NT2/D1 (cell line): ENCODE measurements around the gene SMAD5.

ENCODE experiments used
- DNase-seq: peaks from one replicate; pipeline ENCODE4 v3.0.0-alpha.2; 2011; ENCODE audit warnings: low read depth, low spot score
- H3K27me3 ChIP-seq: 2 replicates; pipeline ENCODE4 v1.6.0; 2011; ENCODE audit warnings: mild to moderate bottlenecking; ENCODE audit not compliant: insufficient read length, insufficient read depth
- H3K36me3 ChIP-seq: 2 replicates; pipeline ENCODE4 v1.6.1; 2011; ENCODE audit warnings: mild to moderate bottlenecking, low read length, mixed read lengths; ENCODE audit not compliant: insufficient read depth, insufficient read length
- H3K4me1 ChIP-seq: 2 replicates; pipeline ENCODE4 v1.5.1; 2011; ENCODE audit not compliant: insufficient read depth, insufficient read length
- H3K4me3 ChIP-seq: 2 replicates; pipeline ENCODE4 v1.5.1; 2011; ENCODE audit warnings: low read depth; ENCODE audit not compliant: insufficient read length
- H3K9ac ChIP-seq: 2 replicates; pipeline ENCODE4 v1.6.0; 2011; ENCODE audit warnings: low read depth; ENCODE audit not compliant: insufficient read length
- H3K9me3 ChIP-seq: 2 replicates; pipeline ENCODE4 v1.5.1; 2011; ENCODE audit warnings: mild to moderate bottlenecking, low read length; ENCODE audit not compliant: insufficient read depth
- SUZ12 ChIP-seq: IDR thresholded peaks from 2 replicates; pipeline ENCODE4 v1.6.1; 2011; ENCODE audit not compliant: insufficient read length, insufficient read depth; ENCODE audit errors: extremely low read depth
- YY1 ChIP-seq: IDR thresholded peaks from 2 replicates; pipeline ENCODE4 v1.6.1; 2011; ENCODE audit not compliant: insufficient read length, insufficient read depth
- ZNF274 ChIP-seq: IDR thresholded peaks from 2 replicates; pipeline ENCODE4 v1.6.1; 2011; ENCODE audit warnings: mild to moderate bottlenecking, low read depth, low read length

The SMAD5 gene

GRCh38 chr5:136132557-136133221 lies at the start of gene SMAD5:
Gene SMAD5 (plus strand): TSS chr5:136132845. CDS start chr5:136153761, 20,916 bp downstream.
- TF ChIP-seq ZNF274 (no peak), YY1 (no peak), SUZ12 (no peak)
- Histone ChIP-seq H3K27me3 (no peaks in the 10 kb centered on the region), H3K4me3 (peak within 1 kb of the TSS; percentile 79), H3K4me1 (no peaks in the 10 kb centered on the region), H3K9me3 (no peaks in the 10 kb centered on the region), H3K9ac (peak within 1 kb of the TSS; percentile 95), H3K36me3 (peaks cover 6% of the 10 kb centered on the region)
- DNase-seq, result peak; percentile 90

GRCh38 chr5:136084698-136085097 lies 47.9 kb upstream of the SMAD5 start:
- Histone ChIP-seq H3K36me3 (no peaks in the 10 kb centered on the region), H3K27me3 (no peaks in the 10 kb centered on the region), H3K4me3 (no peak overlapping the region), H3K9me3 (no peaks in the 10 kb centered on the region), H3K9ac (no peak overlapping the region), H3K4me1 (no peaks in the 10 kb centered on the region)
- no peak for TF ChIP-seq ZNF274
- TF ChIP-seq YY1, result no peak
- TF ChIP-seq SUZ12, result no peak
- no peak for DNase-seq

DNA sequence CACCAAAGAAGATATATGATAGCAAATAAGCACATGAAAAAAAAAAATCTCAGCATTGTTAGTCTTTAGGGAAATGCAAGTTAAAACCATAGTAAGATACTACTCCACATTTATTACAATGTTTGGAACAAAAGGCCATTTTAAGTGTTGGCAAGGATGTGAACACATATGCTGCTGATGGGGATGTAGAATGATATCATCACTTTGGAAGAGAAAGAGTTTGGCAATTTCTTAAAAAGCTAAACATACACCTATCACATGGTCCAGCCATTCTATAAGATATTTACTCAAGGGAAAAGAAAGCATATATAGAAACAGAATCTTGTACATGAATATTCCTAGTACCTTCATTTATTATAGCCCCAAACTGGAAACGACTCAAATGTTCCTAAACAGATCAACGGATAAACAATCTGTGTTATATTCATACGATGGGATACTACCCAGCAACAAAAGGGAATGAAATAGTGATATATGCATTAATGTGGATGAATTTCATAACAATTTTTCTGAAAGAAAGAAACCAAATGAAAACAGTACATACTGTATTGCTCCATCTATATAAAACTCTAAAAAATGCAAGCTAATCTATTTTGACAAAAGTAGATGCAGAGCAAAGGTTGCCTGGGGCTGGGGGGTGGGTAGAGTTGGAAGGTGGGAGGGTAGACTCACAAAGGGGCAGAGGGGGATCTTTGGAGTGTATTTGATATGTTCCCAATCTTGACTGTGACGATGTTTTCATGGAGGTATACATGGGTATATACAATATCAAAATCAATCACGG lies 45.7 kb upstream of the SMAD5 start:
- Histone ChIP-seq H3K9me3 (no peaks in the 10 kb centered on the region), H3K9ac (no peak overlapping the region), H3K4me1 (no peaks in the 10 kb centered on the region), H3K36me3 (no peaks in the 10 kb centered on the region), H3K4me3 (no peak overlapping the region), H3K27me3 (no peaks in the 10 kb centered on the region)
- no peak for DNase-seq
- TF ChIP-seq SUZ12, result no peak

DNA sequence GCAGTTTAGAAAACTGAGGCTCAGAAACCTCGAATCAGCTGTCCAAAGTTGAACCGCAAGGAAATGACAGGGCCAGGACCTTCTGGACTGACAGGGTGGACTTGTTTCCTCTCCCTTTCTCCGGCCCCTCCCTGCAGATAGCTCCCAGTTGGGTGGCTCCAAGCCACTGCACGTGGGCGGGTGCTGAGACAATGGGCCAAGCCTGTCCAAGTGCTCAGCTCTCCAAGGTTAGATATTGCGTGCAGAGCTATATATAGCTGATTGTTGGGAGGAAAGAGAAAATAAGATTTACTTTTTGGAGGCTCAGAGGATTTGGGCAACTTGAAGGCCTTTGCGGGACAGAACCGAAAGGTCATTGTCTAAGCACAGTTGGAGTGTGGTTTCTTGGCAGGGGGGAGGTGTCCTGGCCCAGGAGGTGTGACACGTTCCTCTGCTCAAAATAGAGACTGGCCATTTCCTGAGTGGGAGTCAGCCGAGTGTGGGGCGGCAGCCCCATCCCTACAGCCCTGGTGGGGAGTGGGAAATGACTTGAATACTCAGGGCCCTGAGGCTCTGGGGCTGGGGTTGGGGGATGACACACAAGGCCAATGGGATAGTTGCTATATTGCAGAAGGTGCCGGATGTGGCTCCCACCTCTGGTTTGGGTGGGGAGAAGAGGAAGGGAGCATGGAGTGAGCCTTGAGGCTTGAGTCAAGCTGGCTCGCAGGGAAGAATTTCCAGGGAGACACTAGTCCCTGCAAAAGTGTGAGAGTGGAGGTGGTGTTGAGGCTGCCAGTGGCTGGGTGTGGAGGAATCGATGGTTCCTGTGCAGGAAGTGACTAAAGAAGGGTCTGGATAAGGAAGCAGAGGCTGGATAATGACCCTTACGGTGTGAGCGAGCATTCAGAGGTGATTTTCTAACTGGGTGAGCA lies 44.4 kb upstream of the SMAD5 start:
- Histone ChIP-seq H3K9me3 (no peaks in the 10 kb centered on the region), H3K9ac (no peak overlapping the region), H3K4me1 (no peaks in the 10 kb centered on the region), H3K4me3 (no peak overlapping the region), H3K36me3 (no peaks in the 10 kb centered on the region), H3K27me3 (no peaks in the 10 kb centered on the region)
- DNase-seq, result no peak
- TF ChIP-seq ZNF274 (no peak), YY1 (no peak), SUZ12 (no peak)

DNA sequence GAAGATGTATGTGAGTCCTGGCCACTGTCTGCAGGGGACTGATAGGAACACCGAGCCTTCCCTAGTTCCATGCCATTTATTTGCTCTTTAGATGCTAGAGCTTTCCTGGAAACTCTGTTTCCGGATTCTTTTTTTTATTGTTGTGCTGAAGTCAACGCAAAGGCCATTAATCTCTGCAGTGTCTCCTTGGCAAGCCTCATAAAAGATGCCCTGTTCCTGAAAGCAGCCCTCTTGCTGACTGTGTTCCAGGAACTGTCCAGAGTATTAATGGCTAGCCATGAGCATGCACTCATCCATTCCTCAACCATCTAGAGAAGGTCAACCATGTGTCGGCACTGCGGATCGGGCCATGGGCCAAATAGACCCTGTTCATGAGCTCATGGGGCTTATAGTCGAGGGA lies 42.9 kb upstream of the SMAD5 start:
- TF ChIP-seq SUZ12 (no peak), YY1 (no peak), ZNF274 (no peak)
- no peak overlapping the region for H3K4me3 ChIP-seq
- DNase-seq, result no peak
- H3K4me1 ChIP-seq, result no peaks in the 10 kb centered on the region
- no peaks in the 10 kb centered on the region for H3K27me3 ChIP-seq
- H3K36me3 ChIP-seq, result no peaks in the 10 kb centered on the region
- no peak overlapping the region for H3K9ac ChIP-seq
- no peaks in the 10 kb centered on the region for H3K9me3 ChIP-seq

DNA sequence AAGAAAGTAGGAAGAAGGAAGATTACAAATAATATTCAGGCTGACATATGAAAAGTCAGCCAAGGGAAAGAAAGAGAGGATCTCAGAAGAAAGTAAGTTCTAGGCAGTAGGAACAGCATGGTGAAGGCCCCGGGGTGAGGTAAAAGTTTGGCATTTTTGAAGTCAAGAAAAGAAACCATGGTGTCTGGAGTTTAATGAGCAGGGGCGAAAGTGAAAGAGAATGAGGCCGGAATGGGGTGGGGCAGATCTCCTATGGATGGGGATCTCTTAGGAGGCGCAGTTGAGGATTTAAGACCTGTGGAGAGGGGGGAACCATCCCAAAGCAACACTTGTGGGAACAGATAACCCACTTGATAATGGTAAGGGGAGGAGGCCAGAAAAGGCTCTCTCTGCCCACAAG lies 42.3 kb upstream of the SMAD5 start:
- H3K9me3 ChIP-seq, result no peaks in the 10 kb centered on the region
- no peaks in the 10 kb centered on the region for H3K4me1 ChIP-seq
- no peak for DNase-seq
- H3K4me3 ChIP-seq, result no peak overlapping the region
- H3K27me3 ChIP-seq, result no peaks in the 10 kb centered on the region
- no peak overlapping the region for H3K9ac ChIP-seq
- no peaks in the 10 kb centered on the region for H3K36me3 ChIP-seq
- no peak for TF ChIP-seq SUZ12
- no peak for TF ChIP-seq YY1
- no peak for TF ChIP-seq ZNF274
